Osteoblast (primary cell): ENCODE data around the gene CROCC2. TPM values are rescaled to one million over a fixed set of nuclear protein-coding genes. Genes with fewer than 3 reads are reported as not detected.
"Not testable (repeated sequence)": the region's sequence is repeated elsewhere in the genome, so short reads cannot be mapped to it uniquely, and the experiment has no call there.

Experiments used
- DNase-seq: peaks from one replicate; pipeline ENCODE4 v3.0.0; 2011; ENCODE audit warnings: low spot score, mixed read lengths; ENCODE audit not compliant: insufficient read length; ENCODE audit errors: missing footprints
- H2AFZ ChIP-seq: 2 replicates; pipeline ENCODE4 v1.6.0; 2011; ENCODE audit warnings: mild to moderate bottlenecking, low read length
- H3K27ac ChIP-seq: 2 replicates; pipeline ENCODE4 v1.5.1; 2011; ENCODE audit warnings: mild to moderate bottlenecking, low read depth, low read length, moderate library complexity
- H3K27me3 ChIP-seq: 2 replicates; pipeline ENCODE4 v1.6.0; 2012; ENCODE audit warnings: mild to moderate bottlenecking, control low read depth, inconsistent platforms, low read length, moderate library complexity; ENCODE audit not compliant: insufficient read depth
- H3K36me3 ChIP-seq: 2 replicates; pipeline ENCODE4 v1.5.1; 2011; ENCODE audit warnings: mild to moderate bottlenecking, low read length, control low read depth, moderate library complexity; ENCODE audit not compliant: insufficient read depth
- H3K4me1 ChIP-seq: 2 replicates; pipeline ENCODE4 v1.5.1; 2011; ENCODE audit warnings: mild to moderate bottlenecking, low read length, control low read depth, moderate library complexity; ENCODE audit not compliant: insufficient read depth
- H3K4me2 ChIP-seq: 2 replicates; pipeline ENCODE4 v1.6.0; 2011; ENCODE audit warnings: mild to moderate bottlenecking, low read length; ENCODE audit not compliant: insufficient read depth
- H3K4me3 ChIP-seq: fragments of 200-600 bp; sonication (generic); 3 replicates; pipeline ENCODE4 v1.5.1; 2012; ENCODE audit warnings: mild to moderate bottlenecking, low read length, inconsistent platforms; ENCODE audit not compliant: insufficient read depth
- H3K79me2 ChIP-seq: 2 replicates; pipeline ENCODE4 v1.6.0; 2012; ENCODE audit warnings: mild to moderate bottlenecking, low read length, control low read depth, inconsistent platforms; ENCODE audit not compliant: insufficient read depth
- H3K9me3 ChIP-seq: 2 replicates; pipeline ENCODE4 v1.5.1; 2011; ENCODE audit warnings: low read depth, low read length, control low read depth
- H4K20me1 ChIP-seq: 2 replicates; pipeline ENCODE4 v1.6.0; 2012; ENCODE audit warnings: mild to moderate bottlenecking, low read length, control low read depth; ENCODE audit not compliant: insufficient read depth
- CTCF ChIP-seq: IDR thresholded peaks from 2 replicates; pipeline ENCODE4 v1.5.1; 2011; ENCODE audit warnings: mild to moderate bottlenecking, low read depth, low read length, moderate library complexity; ENCODE audit errors: extremely low read depth
- total RNA-seq: library from RNA; depleted of rRNA; stranded (reverse); fragments of >200 nt; gene quantifications from 2 replicates; pipeline ENCODE4 v1.2.3, GENCODE V29; 2012

Gene CROCC2
- total RNA-seq, 1 donor, result under 0.01 TPM

- H3K4me2 ChIP-seq, result no peak overlapping the region
- no peak for DNase-seq
- H4K20me1 ChIP-seq, result no peaks in the 10 kb centered on the region
- H3K4me1 ChIP-seq, result no peaks in the 10 kb centered on the region
- H3K79me2 ChIP-seq, result no peaks in the 10 kb centered on the region
- H3K4me3 ChIP-seq, result no peak overlapping the region
- no peaks in the 10 kb centered on the region for H3K9me3 ChIP-seq
- H3K27ac ChIP-seq, result no peak overlapping the region
- peaks cover 37% of the 10 kb centered on the region for H3K27me3 ChIP-seq
- H3K36me3 ChIP-seq, result no peaks in the 10 kb centered on the region
- TF ChIP-seq CTCF, result no peak
- no peak overlapping the region for H2AFZ ChIP-seq
Observed at GRCh38 chr2:240970816-240971215, 64.7 kb downstream of the CROCC2 start.

- Histone ChIP-seq H3K4me2 (no peak overlapping the region), H3K79me2 (no peaks in the 10 kb centered on the region), H3K27ac (no peak overlapping the region), H2AFZ (no peak overlapping the region), H3K27me3 (peaks cover 39% of the 10 kb centered on the region), H3K4me1 (no peaks in the 10 kb centered on the region), H4K20me1 (no peaks in the 10 kb centered on the region), H3K4me3 (no peak overlapping the region), H3K9me3 (no peaks in the 10 kb centered on the region), H3K36me3 (no peaks in the 10 kb centered on the region)
- no peak for DNase-seq
- TF ChIP-seq CTCF, result no peak
Observed at GRCh38 chr2:240972201-240972600, 66.1 kb downstream of the CROCC2 start.

- H3K79me2 ChIP-seq, result no peaks in the 10 kb centered on the region
- H3K27ac ChIP-seq, result no peak overlapping the region
- peaks cover 39% of the 10 kb centered on the region for H3K27me3 ChIP-seq
- no peak overlapping the region for H3K4me2 ChIP-seq
- H3K36me3 ChIP-seq, result no peaks in the 10 kb centered on the region
- DNase-seq, result peak; percentile 91
- no peaks in the 10 kb centered on the region for H3K9me3 ChIP-seq
- no peaks in the 10 kb centered on the region for H4K20me1 ChIP-seq
- H3K4me1 ChIP-seq, result no peaks in the 10 kb centered on the region
- H2AFZ ChIP-seq, result no peak overlapping the region
- H3K4me3 ChIP-seq, result no peak overlapping the region
- TF ChIP-seq CTCF, result no peak
Observed at GRCh38 chr2:240972636-240973521, 66.7 kb downstream of the CROCC2 start.

GRCh38 chr2:240974771-240975572 lies 68.8 kb downstream of the CROCC2 start:
- no peaks in the 10 kb centered on the region for H3K4me1 ChIP-seq
- no peaks in the 10 kb centered on the region for H4K20me1 ChIP-seq
- no peak overlapping the region for H3K4me3 ChIP-seq
- no peaks in the 10 kb centered on the region for H3K79me2 ChIP-seq
- H3K9me3 ChIP-seq, result no peaks in the 10 kb centered on the region
- H3K4me2 ChIP-seq, result no peak overlapping the region
- no peak overlapping the region for H3K27ac ChIP-seq
- no peaks in the 10 kb centered on the region for H3K36me3 ChIP-seq
- peaks cover 39% of the 10 kb centered on the region for H3K27me3 ChIP-seq
- DNase-seq, result no peak
- no peak overlapping the region for H2AFZ ChIP-seq
- TF ChIP-seq CTCF, result no peak

- H3K27ac ChIP-seq, H4K20me1 ChIP-seq, H3K36me3 ChIP-seq, DNase-seq, H3K9me3 ChIP-seq, H3K4me2 ChIP-seq, H3K79me2 ChIP-seq, H3K4me1 ChIP-seq, H2AFZ ChIP-seq, H3K4me3 ChIP-seq: not testable (repeated sequence)
- H3K27me3 ChIP-seq, result peaks cover 38% of the 10 kb centered on the region
Observed at GRCh38 chr2:240975903-240976302, 69.8 kb downstream of the CROCC2 start.
